GM12878 (cell line): Measurements from ENCODE around the gene PHACTR1. TPM values are rescaled to one million over a fixed set of nuclear protein-coding genes. Genes with fewer than 3 reads are reported as not detected.

ENCODE experiments used
- ATAC-seq: fragments of 200-7000 bp; cut with Tn5 transposase; 3 replicates; pipeline ENCODE4 v1.9.1; 2020; ENCODE audit warnings: mild to moderate bottlenecking, moderate library complexity
- BruUV-seq: library from RNA; stranded (reverse); fragments of 400-500 nt; replicated peaks from 2 replicates; lab custom pipeline; 2021; lab: Mats Ljungman, UMichigan
- CTCF ChIA-PET: fragments of 300-600 bp; sonication (Branson Sonifier 250); formaldehyde crosslinking; extraction: SDS; loops from one replicate; lab custom pipeline; 2021; ENCODE audit warnings: inconsistent platforms; lab: Yijun Ruan, JAX
- POLR2A ChIA-PET: fragments of 350-600 bp; formaldehyde crosslinking; extraction: SDS; loops from one replicate; lab custom pipeline; 2021; ENCODE audit warnings: inconsistent platforms; lab: Charles Lee
- RAD21 ChIA-PET: fragments of 300-600 bp; sonication (Branson Sonifier 250); formaldehyde crosslinking; loops from one replicate; lab custom pipeline; 2023; ENCODE audit warnings: antibody characterized with exemption; ENCODE audit not compliant: unreplicated experiment; lab: Charles Lee
- SMC1A ChIA-PET: fragments of 300-600 bp; sonication (Branson Sonifier 250); formaldehyde crosslinking; loops from one replicate; lab custom pipeline; 2023; ENCODE audit not compliant: unreplicated experiment, uncharacterized antibody; lab: Charles Lee
- DNase-seq: peaks from one replicate; pipeline ENCODE4 v3.0.0-alpha.2; 2011; ENCODE audit warnings: low read depth, low spot score
- FAIRE-seq: peaks from 3 replicates; lab custom pipeline; 2011; peaks lifted over from hg19 to GRCh38; lab: Jason Lieb, UNC
- H2AFZ ChIP-seq: 2 replicates; pipeline ENCODE4 v1.6.0; 2011; ENCODE audit warnings: low read depth, low read length, control low read depth; ENCODE audit not compliant: control insufficient read depth
- H3K27ac ChIP-seq: 2 replicates; pipeline ENCODE4 v1.5.1; 2011; ENCODE audit warnings: control low read depth; ENCODE audit not compliant: control insufficient read depth, insufficient read depth
- H3K27me3 ChIP-seq, 2 experiments: replicated peaks in 1 of 2; 2 replicates each; pipeline versions ENCODE4 v1.6.0 to v1.6.1; 2011; ENCODE audit warnings: low read length in 1 of 2; ENCODE audit not compliant: control insufficient read depth in 2 of 2, insufficient read depth in 2 of 2
- H3K36me3 ChIP-seq, 2 experiments: 2 replicates each; pipeline ENCODE4 v1.5.1; 2011; ENCODE audit warnings: low read length in 1 of 2; ENCODE audit not compliant: control insufficient read depth in 2 of 2, insufficient read depth in 2 of 2
- H3K4me1 ChIP-seq: 2 replicates; pipeline ENCODE4 v1.6.1; 2011; ENCODE audit warnings: mild to moderate bottlenecking, low read length, moderate library complexity, mixed read lengths; ENCODE audit not compliant: control insufficient read depth, insufficient read depth
- H3K4me2 ChIP-seq: 2 replicates; pipeline ENCODE4 v1.6.0; 2011; ENCODE audit warnings: control low read depth; ENCODE audit not compliant: control insufficient read depth, insufficient read depth
- H3K4me3 ChIP-seq: fragments of 200-600 bp; sonication (generic); 2 replicates; pipeline ENCODE4 v1.5.1; 2016
- H3K79me2 ChIP-seq: 2 replicates; pipeline ENCODE4 v1.6.0; 2011; ENCODE audit warnings: low read length; ENCODE audit not compliant: control insufficient read depth, insufficient read depth
- H3K9ac ChIP-seq: 2 replicates; pipeline ENCODE4 v1.8.0; 2011; ENCODE audit warnings: low read length, control low read depth, mixed read lengths; ENCODE audit not compliant: control insufficient read depth, insufficient read depth
- H3K9me3 ChIP-seq: replicated peaks from 3 replicates; pipeline ENCODE4 v1.5.1; 2011; ENCODE audit warnings: mild to moderate bottlenecking, low read length; ENCODE audit not compliant: control insufficient read depth, insufficient read depth
- H4K20me1 ChIP-seq: 2 replicates; pipeline ENCODE4 v1.6.0; 2011; ENCODE audit not compliant: control insufficient read depth, insufficient read depth
- ATF3 ChIP-seq: IDR thresholded peaks from 2 replicates; pipeline ENCODE4 v1.6.1; 2011; ENCODE audit warnings: low read depth, mild to moderate bottlenecking, low read length, moderate library complexity, borderline replicate concordance; ENCODE audit errors: extremely low read depth
- BCLAF1 ChIP-seq: fragments of 450-650 bp; IDR thresholded peaks from 2 replicates; pipeline ENCODE4 v1.6.1; 2017; ENCODE audit warnings: antibody characterized with exemption, mild to moderate bottlenecking, moderate library complexity
- E2F4 ChIP-seq: IDR thresholded peaks from 2 replicates; pipeline ENCODE4 v1.6.1; 2012; ENCODE audit warnings: low read depth, low read length, improper control_type of control experiment
- HDAC2 ChIP-seq: fragments of 200-600 bp; sonication (generic); IDR thresholded peaks from 2 replicates; pipeline ENCODE4 v1.6.1; 2017
- HDAC6 ChIP-seq: fragments of 200-600 bp; sonication (generic); IDR thresholded peaks from one replicate; pipeline ENCODE4 v1.8.0; 2017; ENCODE audit warnings: antibody characterized with exemption; ENCODE audit not compliant: unreplicated experiment
- JUND ChIP-seq: IDR thresholded peaks from 2 replicates; pipeline ENCODE4 v1.6.1; 2012; ENCODE audit warnings: low read depth, mild to moderate bottlenecking, low read length, improper control_type of control experiment, moderate library complexity
- SKIL ChIP-seq: fragments of 450-650 bp; IDR thresholded peaks from 2 replicates; pipeline ENCODE4 v1.6.1; 2017; ENCODE audit warnings: mild to moderate bottlenecking, low read depth, inconsistent platforms; ENCODE audit not compliant: poor library complexity, severe bottlenecking
- SMAD5 ChIP-seq: IDR thresholded peaks from 2 replicates; pipeline ENCODE4 v1.6.1; 2016; ENCODE audit warnings: antibody characterized with exemption, low read depth
- ZNF207 ChIP-seq: fragments of 450-650 bp; IDR thresholded peaks from 2 replicates; pipeline ENCODE4 v1.6.1; 2014; ENCODE audit warnings: antibody characterized with exemption, mild to moderate bottlenecking, borderline replicate concordance
- whole genome bisulfite sequencing: methylation state at CpG from one replicate; pipeline ENCODE4 v1.1.6; 2016; ENCODE audit warnings: low lambda C conversion rate; ENCODE audit not compliant: insufficient replicate concordance, insufficient coverage; ENCODE audit errors: missing lambda C conversion rate; 5-methylcytosine and 5-hydroxymethylcytosine counted together
- in situ Hi-C: fragments of 300-500 bp; cut with MboI; formaldehyde crosslinking; loops from 9 replicates; pipeline ENCODE4 v1.14.3; 2018; ENCODE audit warnings: mixed read lengths
- intact Hi-C: fragments of 100-400 bp; cut with micrococcal nuclease; formaldehyde crosslinking; loops from one replicate; pipeline ENCODE4 v1.14.2; 2022; ENCODE audit not compliant: unreplicated experiment
- polyA plus RNA-seq, 11 experiments: library from polyadenylated mRNA; depleted of rRNA in 4 of 11; unstranded in 6 of 11; stranded (reverse) in 5 of 11; fragments of >200 nt; fragmentation: Nextera tagmentation in 4 of 11; fragmentation: Illumina TruSeq in 1 of 11; extraction: Ambion mirVana in 4 of 11; extraction: Trizol in 1 of 11; gene quantifications; 1 replicate in 1 of 11; 2 replicates in 10 of 11; pipeline versions ENCODE4 v1.2.1 to v1.2.3, GENCODE V29; 2011 to 2016; ENCODE audit warnings: inconsistent platforms in 2 of 11, missing spikeins in 2 of 11, low read depth in 1 of 11
- total RNA-seq, 4 experiments: library from RNA; depleted of rRNA in 3 of 4; stranded (reverse); fragments of >200 nt in 3 of 4; fragmentation: Illumina TruSeq in 1 of 4; extraction: Trizol in 1 of 4; gene quantifications; 2 replicates each; pipeline versions ENCODE4 v1.2.1 to v1.2.3, GENCODE V29; 2013 to 2021

PHACTR1 gene
- total and polyA plus RNA-seq, 10 of the 15 experiments (the other 5 are each of a cell fraction or from before 2014, with no cell fraction given), result 34.2 to 94.6 (median 62.3) TPM

GRCh38 chr6:13044896-13045295, 328.3 kb downstream of the PHACTR1 start:
- Histone ChIP-seq H3K9ac (no peak overlapping the region), H3K36me3 (no peaks in the 10 kb centered on the region), H3K4me3 (no peak overlapping the region), H3K4me2 (no peak overlapping the region), H4K20me1 (no peaks in the 10 kb centered on the region), H3K9me3 (no peaks in the 10 kb centered on the region), H3K79me2 (no peaks in the 10 kb centered on the region), H2AFZ (no peak overlapping the region), H3K27me3 (no peaks in the 10 kb centered on the region; a peak in 2 of 4 replicates), H3K4me1 (no peaks in the 10 kb centered on the region), H3K27ac (no peak overlapping the region)
- ChIA-PET SMC1A (interaction anchor here (0.5 kb wide), 1 partner anchor 560 kb away, joined by 3 read pairs; no protein-coding TSS in a partner anchor), POLR2A (no interaction called here), RAD21 (no interaction called here), CTCF (interaction anchor here (0.6 kb wide), 1 partner anchor 314 kb away, joined by 3 read pairs; no protein-coding TSS in a partner anchor)
- WGBS, result 48% methylated on average over 4 of the region's 4 CpGs
- no TSS peak for BruUV-seq
- FAIRE-seq (no peak), ATAC-seq (no peak), DNase-seq (no peak)
- in situ Hi-C loops, result no loop called here
- intact Hi-C loops, result no loop called here
- TF ChIP-seq BCLAF1, result no peak
- TF ChIP-seq JUND, result no peak
- TF ChIP-seq ZNF207, result no peak
- TF ChIP-seq SMAD5, result no peak
- TF ChIP-seq E2F4, result no peak
- TF ChIP-seq SKIL, result no peak
- no peak for TF ChIP-seq HDAC2
- TF ChIP-seq ATF3, result no peak
- no peak for TF ChIP-seq HDAC6
